ENCODE data around the gene IL36B. TPM values are rescaled to one million over a fixed set of nuclear protein-coding genes. Genes with fewer than 3 reads are reported as not detected.

IL36B gene
- total RNA-seq, 1 donor from 2014 or later = not detected

- Histone ChIP-seq H3K27me3 (ENCODE audit: insufficient read depth, low read length) (peaks cover 14% of the 10 kb centered on the region), H2AFZ (ENCODE audit: low read depth, low read length) (no peak overlapping the region), H3K9ac (ENCODE audit: low read length) (no peak overlapping the region), H4K20me1 (ENCODE audit: insufficient read depth, low read length) (no peaks in the 10 kb centered on the region), H3K4me3 (ENCODE audit: insufficient read depth, low read depth, low read length) (no peak overlapping the region), H3K27ac (ENCODE audit: low read depth, low read length) (no peak overlapping the region), H3K79me2 (ENCODE audit: insufficient read depth, low read length) (no peaks in the 10 kb centered on the region), H3K9me3 (ENCODE audit: insufficient read depth, low read depth, low read length) (no peaks in the 10 kb centered on the region), H3K4me2 (ENCODE audit: low read length) (no peak overlapping the region), H3K4me1 (ENCODE audit: insufficient read depth, low read length) (no peaks in the 10 kb centered on the region), H3K36me3 (ENCODE audit: insufficient read depth, low read length) (no peaks in the 10 kb centered on the region)
- FAIRE-seq (no peak), DNase-seq (ENCODE audit: low read depth) (no peak)
- H3K4me1 Mint-ChIP-seq (ENCODE audit: low read depth, unreplicated experiment) = no peaks in the 10 kb centered on the region
- TF ChIP-seq CTCF (IDR thresholded peaks at IDR 0.05; ENCODE audit: insufficient read depth, low read depth, low read length) (no peak), EZH2 (IDR thresholded peaks at IDR 0.05; ENCODE audit: insufficient read depth, low read length) (no peak)
- H3K36me3 Mint-ChIP-seq (ENCODE audit: low read depth, unreplicated experiment) = no peaks in the 10 kb centered on the region
- peaks cover 43% of the 10 kb centered on the region for H3K27me3 Mint-ChIP-seq (ENCODE audit: low read depth, unreplicated experiment)
- no peak overlapping the region for H3K27ac Mint-ChIP-seq (ENCODE audit: unreplicated experiment)
- peaks cover 8% of the 10 kb centered on the region for H3K9me3 Mint-ChIP-seq (ENCODE audit: unreplicated experiment)
- no peak overlapping the region for H3K4me3 Mint-ChIP-seq (ENCODE audit: unreplicated experiment)
These were observed 34.2 kb downstream of the IL36B start for GRCh38 chr2:113018509-113018908.

- H3K27ac Mint-ChIP-seq (ENCODE audit: unreplicated experiment) = no peak overlapping the region
- H2AFZ ChIP-seq (ENCODE audit: low read depth, low read length) = no peak overlapping the region
These were observed 37.0 kb downstream of the IL36B start for GRCh38 chr2:113015655-113016054.

More at GRCh38 chr2:113015655-113016054, 37.0 kb downstream of the IL36B start:
- Histone ChIP-seq H3K27me3 (ENCODE audit: insufficient read depth, low read length) (peaks cover 7% of the 10 kb centered on the region), H3K79me2 (ENCODE audit: insufficient read depth, low read length) (no peaks in the 10 kb centered on the region), H3K4me2 (ENCODE audit: low read length) (no peak overlapping the region), H3K9ac (ENCODE audit: low read length) (no peak overlapping the region), H3K27ac (ENCODE audit: low read depth, low read length) (no peak overlapping the region), H3K9me3 (ENCODE audit: insufficient read depth, low read depth, low read length) (no peaks in the 10 kb centered on the region), H3K36me3 (ENCODE audit: insufficient read depth, low read length) (no peaks in the 10 kb centered on the region), H4K20me1 (ENCODE audit: insufficient read depth, low read length) (no peaks in the 10 kb centered on the region), H3K4me3 (ENCODE audit: insufficient read depth, low read depth, low read length) (no peak overlapping the region), H3K4me1 (ENCODE audit: insufficient read depth, low read length) (no peaks in the 10 kb centered on the region)
- H3K4me3 Mint-ChIP-seq (ENCODE audit: unreplicated experiment) = no peak overlapping the region
- no peak for FAIRE-seq
- peaks cover 1% of the 10 kb centered on the region for H3K4me1 Mint-ChIP-seq (ENCODE audit: low read depth, unreplicated experiment)
- H3K36me3 Mint-ChIP-seq (ENCODE audit: low read depth, unreplicated experiment) = no peaks in the 10 kb centered on the region
- H3K9me3 Mint-ChIP-seq (ENCODE audit: unreplicated experiment) = peaks cover 10% of the 10 kb centered on the region
- peaks cover 35% of the 10 kb centered on the region for H3K27me3 Mint-ChIP-seq (ENCODE audit: low read depth, unreplicated experiment)
- no peak for DNase-seq (ENCODE audit: low read depth)
- TF ChIP-seq CTCF (IDR thresholded peaks at IDR 0.05; ENCODE audit: insufficient read depth, low read depth, low read length) = no peak
- no peak for TF ChIP-seq EZH2 (IDR thresholded peaks at IDR 0.05; ENCODE audit: insufficient read depth, low read length)

Data from astrocyte (in vitro differentiated cells and primary cell).